Peyer's patch (tissue), 4 donors: ENCODE results near the gene CSRP2. TPM values are rescaled to one million over a fixed set of nuclear protein-coding genes. Genes with fewer than 3 reads are reported as not detected.

ENCODE experiments used
- DNase-seq, 3 donors: peaks; one replicate each; pipeline ENCODE4 v3.0.0-alpha.2; 2017 to 2019
- H3K27ac ChIP-seq, 4 donors: fragments of 200-600 bp; sonication (generic); one replicate each; pipeline ENCODE4 v1.5.1; 2016 to 2019
- H3K27me3 ChIP-seq, 2 donors: fragments of 200-600 bp; sonication (generic); one replicate each; pipeline ENCODE4 v1.5.1; 2019
- H3K36me3 ChIP-seq, 3 donors: fragments of 200-600 bp; sonication (generic); one replicate each; pipeline ENCODE4 v1.5.1; 2016 to 2019
- H3K4me1 ChIP-seq, 4 donors: fragments of 200-600 bp; sonication (generic); one replicate each; pipeline ENCODE4 v1.5.1; 2016 to 2019
- H3K4me3 ChIP-seq, 4 donors: fragments of 200-600 bp; sonication (generic); 1 replicate in 3 of 4; 2 replicates in 1 of 4; pipeline ENCODE4 v1.5.1; 2016 to 2019; ENCODE audit warnings: mild to moderate bottlenecking in 1 of 4
- H3K9me3 ChIP-seq, 4 donors: fragments of 200-600 bp; sonication (generic); one replicate each; pipeline ENCODE4 v1.5.1; 2016 to 2019; ENCODE audit warnings: mild to moderate bottlenecking in 1 of 4
- CTCF ChIP-seq, 6 experiments: fragments of 450-650 bp in 4 of 6; fragments of 200-600 bp in 2 of 6; sonication (generic) in 1 of 6; IDR thresholded peaks; one replicate each; pipeline ENCODE4 v1.5.1; 2017 to 2019; ENCODE audit warnings: antibody characterized with exemption in 6 of 6, mild to moderate bottlenecking in 3 of 6, moderate library complexity in 1 of 6
- POLR2A ChIP-seq, 2 donors: fragments of 450-650 bp; IDR thresholded peaks; one replicate each; pipeline ENCODE4 v1.5.1; 2017; ENCODE audit warnings: antibody characterized with exemption in 2 of 2, mild to moderate bottlenecking in 2 of 2, moderate library complexity in 2 of 2
- total RNA-seq, 4 donors: library from RNA; depleted of rRNA; stranded (reverse); fragments of >200 nt; gene quantifications; one replicate each; pipeline ENCODE4 v1.1.0, GENCODE V29; 2016

The CSRP2 gene
- total RNA-seq, 4 donors from 2014 or later = 1.9 to 10.6 (median 8.5) TPM

GRCh38 chr12:76915361-76916169 is 36.7 kb upstream of the CSRP2 start:
- H3K36me3 ChIP-seq = no peaks in the 10 kb centered on the region
- H3K4me3 ChIP-seq = no peak overlapping the region
- H3K27ac ChIP-seq = peak overlapping the region in 1 of 4 donors; percentile 10
- no peak for DNase-seq
- no peaks in the 10 kb centered on the region for H3K9me3 ChIP-seq
- no peaks in the 10 kb centered on the region for H3K4me1 ChIP-seq
- H3K27me3 ChIP-seq = no peaks in the 10 kb centered on the region
- TF ChIP-seq CTCF (IDR thresholded peaks at IDR 0.05) = no peak
- no peak for TF ChIP-seq POLR2A (IDR thresholded peaks at IDR 0.05)

- no peaks in the 10 kb centered on the region for H3K27me3 ChIP-seq
- TF ChIP-seq CTCF (IDR thresholded peaks at IDR 0.05) (no peak), POLR2A (IDR thresholded peaks at IDR 0.05) (no peak)
- H3K4me3 ChIP-seq = no peak overlapping the region
- H3K36me3 ChIP-seq = no peaks in the 10 kb centered on the region
- H3K9me3 ChIP-seq = no peaks in the 10 kb centered on the region
- H3K4me1 ChIP-seq = no peaks in the 10 kb centered on the region
- no peak overlapping the region for H3K27ac ChIP-seq
- DNase-seq = no peak
Measured at GRCh38 chr12:76914102-76914859, 35.5 kb upstream of the CSRP2 start.

GRCh38 chr12:76909290-76909689 is 30.5 kb upstream of the CSRP2 start:
- TF ChIP-seq POLR2A (IDR thresholded peaks at IDR 0.05) (no peak), CTCF (IDR thresholded peaks at IDR 0.05) (no peak)
- no peak overlapping the region for H3K4me3 ChIP-seq
- H3K9me3 ChIP-seq = no peaks in the 10 kb centered on the region
- no peaks in the 10 kb centered on the region for H3K36me3 ChIP-seq
- DNase-seq = no peak
- H3K27ac ChIP-seq = no peak overlapping the region
- no peaks in the 10 kb centered on the region for H3K4me1 ChIP-seq
- H3K27me3 ChIP-seq = no peaks in the 10 kb centered on the region

GRCh38 chr12:76908303-76909017 is 29.6 kb upstream of the CSRP2 start:
- Histone ChIP-seq H3K9me3 (no peaks in the 10 kb centered on the region), H3K4me1 (no peaks in the 10 kb centered on the region), H3K4me3 (no peak overlapping the region), H3K27ac (no peak overlapping the region), H3K27me3 (no peaks in the 10 kb centered on the region), H3K36me3 (no peaks in the 10 kb centered on the region)
- TF ChIP-seq CTCF (IDR thresholded peaks at IDR 0.05) (no peak), POLR2A (IDR thresholded peaks at IDR 0.05) (no peak)
- no peak for DNase-seq

GRCh38 chr12:76901628-76902380 is 23.0 kb upstream of the CSRP2 start:
- Histone ChIP-seq H3K9me3 (no peaks in the 10 kb centered on the region), H3K27me3 (no peaks in the 10 kb centered on the region), H3K4me3 (no peak overlapping the region), H3K36me3 (no peaks in the 10 kb centered on the region), H3K4me1 (no peaks in the 10 kb centered on the region), H3K27ac (no peak overlapping the region)
- no peak for DNase-seq
- no peak for TF ChIP-seq POLR2A (IDR thresholded peaks at IDR 0.05)
- TF ChIP-seq CTCF (IDR thresholded peaks at IDR 0.05) = no peak
